GM12873 (cell line): Measurements from ENCODE around the gene UNC5A.

Experiments used
- CTCF ChIP-seq: IDR thresholded peaks from 2 replicates; pipeline ENCODE4 v1.5.1; 2012; ENCODE audit warnings: low read depth, mild to moderate bottlenecking, moderate library complexity, low read length, control low read depth; ENCODE audit not compliant: insufficient read depth; ENCODE audit errors: missing control alignments

The UNC5A gene

GRCh38 chr5:176863765-176864098, 53.4 kb downstream of the UNC5A start:
- no peak for TF ChIP-seq CTCF

- TF ChIP-seq CTCF, result no peak
Measured at GRCh38 chr5:176864755-176865154, 54.4 kb downstream of the UNC5A start.

DNA sequence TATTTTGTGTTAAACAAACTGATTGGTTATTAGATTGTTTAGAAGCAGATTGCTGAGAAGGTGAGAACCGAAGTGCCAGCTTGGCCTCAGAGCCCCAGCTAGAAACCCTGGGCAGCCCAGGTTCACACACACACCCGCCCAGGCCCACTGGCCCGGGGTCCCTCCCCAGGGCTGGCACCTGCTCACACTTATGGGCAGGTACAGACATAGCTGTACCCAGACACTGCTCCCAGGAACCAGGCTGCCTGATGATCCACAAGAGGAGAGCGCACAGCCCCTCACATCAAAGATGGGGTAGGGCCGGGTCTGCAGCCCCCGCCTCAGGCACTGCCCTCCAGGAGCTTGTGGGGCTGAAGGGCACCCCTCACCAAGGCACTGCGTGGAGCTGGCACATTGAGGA, 55.6 kb downstream of the UNC5A start:
- no peak for TF ChIP-seq CTCF

DNA sequence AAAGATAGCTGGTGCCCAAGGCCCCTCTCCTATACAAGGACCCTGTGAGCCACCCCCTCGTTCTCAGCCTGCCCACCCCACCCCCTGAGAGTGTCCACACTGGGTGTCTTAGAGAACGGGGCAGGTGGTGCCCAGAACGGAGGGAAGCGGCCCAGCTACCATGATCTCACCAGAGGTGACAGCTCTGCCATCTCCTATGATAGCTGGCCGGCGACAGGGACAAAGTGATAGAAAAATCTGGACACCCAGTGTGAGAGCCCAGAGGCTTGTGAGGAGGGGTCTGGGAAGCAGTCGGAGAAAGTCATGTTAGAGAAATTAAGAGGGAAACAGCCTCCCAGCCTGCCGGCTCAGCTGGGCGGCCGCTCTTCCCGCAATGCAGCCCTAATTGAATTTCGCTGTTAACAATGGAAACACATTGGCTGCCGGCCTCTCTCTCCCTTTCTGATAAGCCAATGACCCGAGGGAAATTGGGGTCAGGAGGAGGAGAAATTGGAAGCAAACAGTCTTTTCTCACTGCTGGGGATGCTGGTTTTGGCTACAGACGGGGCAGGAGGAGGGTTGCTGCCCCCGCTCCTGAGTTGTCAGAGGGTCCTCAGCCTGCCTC, 56.5 kb downstream of the UNC5A start:
- no peak for TF ChIP-seq CTCF

- no peak for TF ChIP-seq CTCF
Measured at GRCh38 chr5:176868126-176868525, 57.8 kb downstream of the UNC5A start.

DNA sequence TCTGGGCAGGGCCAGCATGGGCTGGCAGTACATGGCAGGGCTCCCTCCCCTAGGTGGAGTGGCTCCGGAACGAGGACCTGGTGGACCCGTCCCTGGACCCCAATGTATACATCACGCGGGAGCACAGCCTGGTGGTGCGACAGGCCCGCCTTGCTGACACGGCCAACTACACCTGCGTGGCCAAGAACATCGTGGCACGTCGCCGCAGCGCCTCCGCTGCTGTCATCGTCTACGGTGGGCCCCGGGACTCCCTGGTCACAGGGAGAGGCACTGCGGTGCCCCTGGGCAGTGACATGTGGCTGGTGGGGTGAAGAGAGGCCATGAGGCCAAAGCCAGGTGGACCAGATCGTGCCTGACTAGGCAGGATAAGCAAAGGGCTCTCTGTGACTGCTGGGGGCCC, 58.4 kb downstream of the UNC5A start:
- TF ChIP-seq CTCF, result no peak

GRCh38 chr5:176869501-176870109, 59.2 kb downstream of the UNC5A start:
- no peak for TF ChIP-seq CTCF
